ENCODE measurements around the gene TUT4.

TUT4 gene

DNA sequence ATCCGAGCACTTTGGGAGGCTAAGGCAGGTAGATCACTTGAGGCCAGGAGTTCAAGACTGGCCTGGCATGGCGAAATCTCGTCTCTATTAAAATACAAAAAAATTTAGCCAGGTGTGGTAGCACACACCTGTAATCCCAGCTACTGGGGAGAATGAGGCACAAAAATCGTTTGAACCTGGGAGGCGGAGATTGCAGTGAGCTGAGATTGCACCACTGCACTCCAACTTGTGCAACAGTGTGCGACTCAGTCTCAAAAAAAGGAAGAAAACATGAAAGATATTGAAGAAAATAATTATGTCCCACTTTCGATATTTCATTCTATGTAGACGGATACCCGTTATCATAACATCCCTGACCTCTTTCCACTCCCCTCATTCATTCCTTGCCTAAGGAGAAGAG, 19.2 kb downstream of the TUT4 start:
- no peak for DNase-seq (ENCODE audit: low spot score)

DNA sequence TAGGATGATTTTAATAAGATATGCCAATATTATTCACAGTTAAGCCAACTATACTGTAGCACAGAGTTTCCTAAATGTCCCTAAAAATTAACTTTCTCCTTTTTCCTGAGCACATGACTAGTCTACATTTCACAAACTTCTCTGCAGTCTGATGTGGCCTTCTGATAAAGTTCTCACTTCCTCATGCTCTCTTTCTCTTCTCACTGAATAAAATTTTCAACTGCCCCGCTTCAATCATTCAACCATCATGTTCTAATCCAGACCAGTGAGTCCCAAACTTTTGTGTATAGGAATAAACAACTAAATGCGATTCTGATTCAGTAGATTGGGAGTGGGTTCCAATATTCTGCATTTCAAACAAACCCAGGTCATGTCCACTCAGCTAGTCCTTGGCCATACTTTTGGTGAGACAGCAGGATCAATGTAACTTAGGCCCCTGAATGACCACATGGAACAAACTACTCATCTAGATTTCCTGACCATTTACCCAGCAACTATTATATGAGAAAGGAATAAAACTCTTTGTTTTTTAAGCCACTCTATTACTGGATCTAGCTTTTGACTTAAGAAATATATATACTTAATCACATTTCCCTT, 20.1 kb downstream of the TUT4 start:
- no peak for DNase-seq (ENCODE audit: low spot score)

DNA sequence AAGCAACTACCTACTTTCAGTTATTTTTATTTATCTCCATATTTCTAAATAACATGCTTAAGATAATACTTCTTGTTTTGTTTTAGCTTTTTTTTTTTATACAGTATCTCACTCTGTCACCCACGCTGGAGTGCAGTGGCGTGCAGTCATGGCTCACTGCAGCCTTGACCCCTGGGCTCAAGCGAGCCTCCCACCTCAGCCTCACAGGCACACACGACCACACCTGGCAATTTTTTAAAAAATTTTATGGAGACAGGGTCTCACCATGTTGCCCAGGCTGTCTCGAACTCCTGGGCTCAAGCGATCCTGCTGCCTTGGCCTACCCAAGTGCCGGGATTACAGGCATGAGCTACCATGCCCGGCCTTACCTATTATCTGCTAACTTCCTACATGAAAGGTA, 20.6 kb downstream of the TUT4 start:
- no peak for DNase-seq (ENCODE audit: low spot score)

DNA sequence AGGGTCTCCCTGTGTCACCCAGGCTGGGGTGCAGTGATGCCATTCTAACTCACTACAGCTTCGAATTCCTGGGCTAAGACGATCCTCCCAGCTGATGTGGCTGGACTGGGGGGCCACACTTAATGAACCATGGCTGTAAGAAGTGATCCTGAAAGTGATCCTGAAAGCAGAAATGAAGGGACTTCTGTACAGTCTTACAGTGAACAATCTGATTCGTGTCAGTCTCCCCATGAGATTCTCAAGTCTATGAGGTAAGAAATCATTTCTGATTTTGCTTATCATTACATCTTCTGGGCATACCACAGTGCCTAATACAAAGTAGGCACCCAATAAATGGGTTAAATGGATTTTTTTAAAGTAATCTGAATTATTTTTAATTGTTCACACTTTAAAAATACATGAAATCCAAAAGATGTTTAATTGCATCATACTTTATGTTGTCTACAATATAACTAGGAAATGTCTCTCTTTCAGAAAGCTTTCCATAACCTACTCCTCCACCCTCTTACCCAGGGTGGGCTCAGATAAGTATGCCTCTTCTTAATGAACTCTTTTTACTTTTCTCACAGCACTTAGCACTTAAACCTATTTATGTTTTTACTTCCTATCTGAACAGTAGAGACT, 21.5 kb downstream of the TUT4 start:
- DNase-seq (ENCODE audit: low spot score): no peak

DNA sequence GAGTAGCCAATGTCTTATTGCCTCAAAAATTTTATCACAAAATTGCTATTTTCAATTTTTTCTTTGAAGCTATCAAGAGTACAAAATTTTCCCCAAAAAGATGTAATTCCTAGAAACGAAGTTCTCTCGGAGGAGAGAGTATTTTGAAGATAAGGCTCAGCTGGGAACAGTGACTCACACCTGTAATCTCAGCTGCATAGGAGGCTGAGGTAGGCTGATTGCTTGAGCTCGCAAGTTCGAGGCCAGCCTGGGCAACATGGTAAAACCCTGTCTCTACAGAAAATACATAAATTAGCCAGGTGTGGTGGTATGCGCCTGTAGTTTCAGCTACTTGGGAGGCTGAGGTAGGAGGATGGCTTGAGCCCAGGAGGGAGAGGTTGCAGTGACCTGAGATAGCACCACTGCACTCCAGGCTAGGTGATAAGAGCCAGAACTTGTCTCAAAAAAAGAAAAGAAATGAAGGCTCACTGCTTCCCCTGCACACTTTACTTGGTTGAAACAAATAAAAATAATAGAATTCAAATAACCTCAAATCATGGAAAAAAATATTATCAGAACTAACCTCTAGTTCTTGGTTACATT, 22.2 kb downstream of the TUT4 start:
- no peak for DNase-seq (ENCODE audit: low spot score)

DNA sequence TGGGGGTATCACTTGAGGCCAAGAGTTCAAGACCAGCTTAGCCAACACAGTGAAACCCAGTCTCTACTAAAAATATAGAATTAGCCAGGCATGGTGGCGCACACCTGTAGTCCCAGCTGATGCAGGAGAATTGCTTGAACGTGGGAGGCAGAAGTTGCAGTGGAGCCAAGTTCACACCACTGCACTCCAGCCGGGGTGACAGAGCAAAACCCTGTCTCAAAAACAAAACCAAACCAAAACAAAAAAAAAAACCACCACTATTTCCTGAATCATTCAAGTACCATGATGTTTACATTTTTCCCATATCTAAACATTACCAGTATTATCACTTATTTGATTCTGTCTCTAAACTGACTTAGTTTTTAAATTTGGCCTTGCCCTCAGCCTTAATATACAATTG, 29.5 kb downstream of the TUT4 start:
- DNase-seq (ENCODE audit: low spot score): no peak

DNA sequence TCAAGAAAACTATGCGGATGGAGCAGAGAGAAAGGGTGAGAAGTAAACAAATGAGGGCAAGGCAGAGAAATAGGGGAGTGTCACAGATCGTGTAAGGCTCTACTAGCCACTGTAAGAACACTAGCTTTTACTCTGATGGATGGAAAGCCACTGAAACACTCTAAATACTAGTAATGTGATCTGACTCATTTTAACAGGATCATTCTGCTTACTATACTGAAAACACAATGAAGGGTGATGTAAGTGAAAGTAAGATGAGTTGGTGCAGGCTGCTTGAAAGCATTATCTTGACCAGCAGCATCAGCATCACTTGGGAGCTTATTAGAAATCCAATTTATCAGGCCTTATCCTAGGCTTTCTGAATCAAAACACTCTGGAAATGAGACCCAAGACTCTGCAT, 32.7 kb downstream of the TUT4 start:
- DNase-seq (ENCODE audit: low spot score): no peak

DNA sequence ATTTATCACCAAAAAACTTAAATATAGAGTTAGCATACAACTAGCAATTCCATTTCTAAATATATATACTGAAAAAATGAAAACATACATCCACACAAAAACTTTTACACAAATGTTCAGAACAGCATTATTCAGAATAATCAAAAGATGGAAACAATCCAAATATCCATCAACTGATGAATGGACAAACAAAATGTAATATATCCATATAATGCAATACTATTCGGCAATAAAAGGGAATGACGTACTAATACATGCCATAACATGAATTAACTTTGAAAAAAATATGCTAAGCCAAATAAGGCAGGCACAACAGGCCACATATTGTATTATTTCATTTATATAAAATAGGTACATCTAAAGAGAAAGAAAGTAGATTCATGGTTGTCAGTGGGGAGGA, 33.9 kb downstream of the TUT4 start:
- DNase-seq (ENCODE audit: low spot score): no peak

DNA sequence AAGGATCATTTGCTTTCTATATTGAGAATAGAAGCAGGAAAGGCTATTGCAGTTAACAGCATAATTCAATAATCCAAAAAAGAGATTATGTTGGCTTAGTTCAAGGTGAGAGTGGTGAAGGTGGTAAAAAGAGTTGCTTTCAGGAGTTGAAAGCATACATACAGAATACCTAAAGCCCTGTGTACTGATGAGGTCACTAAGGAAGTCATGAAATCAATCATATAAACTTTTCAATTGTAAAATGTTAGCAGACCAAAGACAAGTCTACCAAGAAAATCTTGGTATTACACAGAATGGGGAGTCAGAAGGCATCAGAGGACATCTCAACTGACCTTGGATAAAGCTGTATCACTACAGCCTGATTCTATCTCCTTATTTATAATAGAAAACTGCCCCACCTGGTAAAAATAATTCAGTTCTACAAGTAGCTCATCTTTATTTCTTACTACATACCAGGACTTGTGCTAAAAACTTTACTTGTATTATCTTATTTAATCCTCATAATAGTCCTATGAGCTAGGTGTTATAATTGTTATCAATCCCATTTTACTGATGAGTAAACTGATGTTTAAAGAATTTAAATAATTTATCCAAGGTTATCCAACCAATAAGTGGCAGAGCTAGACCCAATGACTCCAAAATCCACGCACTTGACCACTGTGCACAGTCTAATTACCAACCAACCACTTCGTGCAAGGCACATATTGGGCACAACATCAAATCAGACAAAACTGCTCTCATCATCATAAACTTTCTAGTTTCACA, 40.9 kb downstream of the TUT4 start:
- no peak for DNase-seq (ENCODE audit: low spot score)

DNA sequence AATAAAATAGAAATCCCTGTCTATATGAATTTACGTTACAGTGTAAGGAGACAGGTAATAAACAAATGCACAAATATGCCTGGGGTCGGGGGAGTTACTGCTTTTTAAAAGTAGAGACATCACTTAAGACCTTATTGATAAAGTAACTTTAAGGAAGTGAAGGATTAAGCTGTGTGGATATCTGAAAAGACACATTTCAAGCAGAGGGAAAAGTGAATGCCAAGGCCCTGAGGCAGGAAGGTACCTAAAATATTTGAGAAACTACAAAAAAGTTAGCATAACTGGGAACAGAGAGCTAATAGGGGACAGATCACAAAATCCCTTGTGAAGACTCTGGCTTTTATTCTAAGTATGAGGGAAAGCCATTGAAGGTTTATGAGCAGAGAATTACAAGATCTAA, 41.5 kb downstream of the TUT4 start:
- no peak for DNase-seq (ENCODE audit: low spot score)

DNA sequence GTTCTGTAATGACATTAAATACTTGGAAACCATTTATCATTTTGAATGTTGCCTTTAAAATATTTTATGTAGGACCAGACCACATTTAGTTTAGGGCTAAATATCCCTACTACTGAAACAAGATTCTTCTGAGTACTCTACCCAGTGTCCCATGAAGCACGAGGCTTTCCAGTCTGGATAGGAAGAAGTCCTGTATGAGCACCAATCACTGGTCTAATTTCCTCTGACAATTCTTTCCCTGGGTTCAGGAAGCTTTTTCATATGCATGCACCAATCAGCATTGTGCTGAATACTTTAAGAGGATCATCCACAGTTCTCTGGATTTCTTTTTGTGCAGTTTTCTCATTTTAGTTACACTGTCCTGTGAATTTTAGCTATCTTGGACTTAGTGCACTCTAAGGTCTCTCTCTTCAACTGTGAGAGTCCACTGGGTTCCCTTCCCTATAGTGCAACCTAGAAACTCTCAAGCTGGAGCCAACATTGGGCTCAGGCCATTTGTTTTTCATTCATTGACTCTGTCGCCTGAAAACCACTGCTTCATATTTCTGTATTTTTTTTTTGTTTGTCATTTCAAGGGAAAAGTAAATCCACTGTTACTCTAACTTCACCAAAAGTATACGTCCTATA, 45.9 kb downstream of the TUT4 start:
- no peak for DNase-seq (ENCODE audit: low spot score)

DNA sequence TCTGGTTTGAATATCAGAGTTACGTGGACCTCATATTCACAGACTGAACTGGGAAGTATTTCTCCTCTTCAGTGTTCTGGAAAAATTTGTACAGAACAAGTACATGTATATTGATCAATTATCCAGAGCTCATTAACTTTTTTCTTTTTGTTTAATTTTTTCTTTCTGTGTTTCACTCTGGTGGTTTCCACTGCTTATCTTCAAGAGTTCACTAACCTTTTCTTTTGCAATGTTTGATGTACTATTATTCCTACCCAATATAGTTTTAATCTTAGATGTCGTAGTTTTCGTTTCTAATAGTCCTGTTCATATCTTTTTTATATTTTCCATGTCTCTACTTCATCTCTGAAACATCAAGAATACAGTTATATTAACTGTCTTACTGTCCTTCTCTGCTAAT, 46.5 kb downstream of the TUT4 start:
- no peak for DNase-seq (ENCODE audit: low spot score)

DNA sequence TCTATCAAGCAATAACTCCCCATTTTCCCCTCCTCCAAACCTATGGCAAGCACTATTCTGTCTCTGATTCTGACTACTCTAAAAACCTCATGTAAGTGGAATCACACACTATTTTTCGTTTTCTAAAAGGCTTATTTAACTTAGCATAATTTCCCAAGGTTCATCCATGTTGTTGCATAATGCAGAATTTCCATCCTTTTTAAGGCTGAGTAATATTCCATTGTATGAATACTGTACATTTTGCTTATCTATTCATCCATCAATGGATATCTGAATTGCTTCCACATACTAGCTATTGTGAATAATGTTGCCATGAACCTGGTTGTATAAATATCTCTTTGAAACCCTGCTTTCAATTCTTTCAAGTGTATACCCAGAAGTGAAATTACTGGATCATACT, 48.2 kb downstream of the TUT4 start:
- DNase-seq (ENCODE audit: low spot score): no peak

DNA sequence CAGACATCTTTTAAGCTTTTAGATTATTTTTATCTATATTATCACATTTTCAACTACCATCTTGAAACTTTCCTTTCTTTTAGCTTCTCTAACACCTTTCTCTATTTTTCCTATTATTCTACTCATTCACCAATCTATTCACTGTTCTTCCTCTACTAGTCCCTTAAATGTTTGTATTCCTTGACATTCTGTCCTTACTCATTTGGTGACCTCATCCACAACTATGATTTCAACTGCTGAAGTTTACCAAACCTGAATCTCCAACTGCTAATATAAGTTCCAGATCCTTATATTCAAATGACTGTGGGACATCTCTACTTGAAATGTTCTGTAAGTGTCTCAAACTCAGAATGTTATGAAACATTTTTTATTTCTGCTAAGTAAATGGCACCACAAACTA, 49.2 kb downstream of the TUT4 start:
- no peak for DNase-seq (ENCODE audit: low spot score)

DNA sequence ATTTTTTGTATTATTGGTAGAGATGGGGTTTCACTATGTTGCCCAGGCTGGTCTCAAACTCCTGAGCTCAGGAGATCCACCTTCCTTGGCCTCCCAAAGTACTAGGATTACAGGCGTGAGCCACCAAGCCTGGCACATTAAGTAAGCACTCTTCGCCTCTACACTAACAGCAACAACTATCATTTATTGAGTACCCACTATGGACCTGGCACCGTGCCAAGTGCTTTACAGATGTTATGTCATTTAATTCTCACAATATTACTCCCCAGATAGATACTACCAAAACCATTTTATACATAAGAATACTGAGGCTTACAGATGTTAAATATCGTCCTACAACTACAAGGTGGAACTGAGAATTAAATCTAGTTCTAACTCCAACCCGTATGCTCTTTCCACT, 50.1 kb downstream of the TUT4 start:
- no peak for DNase-seq (ENCODE audit: low spot score)

DNA sequence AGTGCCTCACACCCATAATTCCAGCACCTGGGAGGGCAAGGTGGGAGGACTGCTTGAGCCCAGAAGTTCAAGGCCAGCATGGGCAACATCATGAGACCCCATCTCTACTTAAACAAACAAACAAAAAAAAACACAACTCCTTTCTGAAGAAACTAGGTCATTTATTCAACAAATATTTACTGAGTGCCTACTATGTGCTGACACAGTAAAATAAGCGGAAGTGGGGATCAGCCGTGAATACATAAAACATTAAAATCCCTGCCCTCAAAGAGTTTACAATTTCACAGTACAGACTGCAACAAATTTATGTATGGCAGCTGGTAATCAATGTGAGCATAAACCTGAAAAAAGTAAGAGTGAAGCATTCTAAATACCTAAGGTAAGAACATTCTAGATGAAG, 65.3 kb downstream of the TUT4 start:
- DNase-seq (ENCODE audit: low spot score): no peak

DNA sequence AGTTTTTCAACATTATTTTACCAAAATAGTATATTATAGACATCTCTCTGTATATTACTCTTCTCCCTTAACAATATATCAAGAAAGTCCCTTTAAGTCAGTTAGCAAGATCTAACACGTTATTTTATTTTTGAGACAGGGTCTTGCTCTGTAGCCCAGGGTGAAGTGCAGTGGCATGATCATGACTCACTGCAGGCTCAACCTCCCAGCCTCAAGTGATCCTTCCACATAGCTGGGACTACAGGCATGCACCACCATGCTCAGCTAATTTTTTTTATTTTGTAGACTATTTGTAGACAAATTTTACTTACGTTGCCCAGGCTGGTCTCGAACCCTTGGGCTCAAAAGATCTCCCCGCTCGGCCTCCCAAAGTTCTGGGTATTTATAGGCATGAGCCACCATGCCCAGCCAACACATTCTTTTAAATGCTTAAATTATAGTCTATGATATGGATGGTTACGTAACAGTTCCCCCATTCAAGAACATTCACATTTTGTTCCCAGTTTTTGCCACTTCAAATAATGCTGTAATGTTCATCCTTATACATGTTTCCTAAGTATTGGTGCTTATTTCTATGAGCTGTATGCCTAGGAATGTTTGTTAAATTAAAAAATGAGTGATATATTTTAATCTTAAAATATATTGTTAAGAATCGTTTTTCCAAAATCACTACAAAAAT, 70.4 kb downstream of the TUT4 start:
- DNase-seq (ENCODE audit: low spot score): no peak

DNA sequence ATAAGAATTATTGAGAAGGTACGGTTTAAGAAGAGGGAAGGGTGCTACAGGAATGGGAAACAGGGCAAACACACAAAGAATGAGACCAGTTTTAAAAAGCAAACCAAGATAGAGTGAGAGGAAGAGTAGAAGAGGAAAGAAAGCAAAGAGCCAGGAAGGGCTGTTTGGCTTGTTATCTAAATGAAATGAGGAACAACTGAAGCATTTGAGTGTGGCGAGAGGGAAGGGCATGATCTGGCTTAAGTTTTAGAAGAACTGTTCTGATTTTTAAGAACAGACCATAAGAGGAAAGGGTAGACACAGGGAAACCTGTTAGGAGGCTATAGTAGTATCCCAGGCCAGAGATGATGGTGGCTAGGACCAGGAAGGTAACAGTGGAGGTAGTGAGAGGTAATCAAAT, 73.8 kb downstream of the TUT4 start:
- DNase-seq (ENCODE audit: low spot score): no peak

DNA sequence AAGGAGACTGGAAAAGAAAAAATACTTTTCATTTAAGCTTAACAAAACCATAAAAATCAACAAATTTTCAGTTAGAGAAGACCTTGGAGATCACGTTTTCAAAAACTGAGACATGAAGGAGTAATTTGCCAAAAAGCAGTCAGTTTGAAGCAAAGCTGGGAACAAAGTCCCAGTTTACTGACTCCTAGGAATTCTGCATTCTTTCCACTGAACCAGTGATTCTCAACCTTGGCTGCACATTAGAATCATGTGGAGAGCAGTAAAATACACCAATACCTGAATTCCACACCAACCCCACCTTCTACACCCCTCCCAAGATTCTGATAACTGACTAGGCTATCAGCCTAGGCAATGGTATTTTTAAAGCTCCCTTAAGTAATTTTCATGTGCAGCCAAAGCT, 75.0 kb downstream of the TUT4 start:
- no peak for DNase-seq (ENCODE audit: low spot score)

DNA sequence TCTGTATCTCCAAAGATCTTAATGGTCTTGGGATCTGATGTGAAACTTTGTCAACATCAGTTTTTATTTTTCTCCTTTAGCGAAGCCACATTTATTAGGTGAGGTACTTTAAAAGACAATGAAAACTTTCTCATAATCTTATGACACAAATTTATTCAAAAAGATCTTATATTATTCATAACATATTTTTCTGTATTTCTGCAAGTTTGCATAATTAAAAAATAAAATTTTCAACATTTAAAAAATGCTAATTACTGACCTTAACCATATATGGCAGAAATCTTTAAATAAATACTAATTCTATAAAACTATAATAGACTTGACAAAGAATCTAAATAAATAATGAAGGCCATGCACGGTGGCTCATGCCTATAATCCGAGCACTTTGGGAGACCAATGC, 75.9 kb downstream of the TUT4 start:
- DNase-seq (ENCODE audit: low spot score): no peak

DNA sequence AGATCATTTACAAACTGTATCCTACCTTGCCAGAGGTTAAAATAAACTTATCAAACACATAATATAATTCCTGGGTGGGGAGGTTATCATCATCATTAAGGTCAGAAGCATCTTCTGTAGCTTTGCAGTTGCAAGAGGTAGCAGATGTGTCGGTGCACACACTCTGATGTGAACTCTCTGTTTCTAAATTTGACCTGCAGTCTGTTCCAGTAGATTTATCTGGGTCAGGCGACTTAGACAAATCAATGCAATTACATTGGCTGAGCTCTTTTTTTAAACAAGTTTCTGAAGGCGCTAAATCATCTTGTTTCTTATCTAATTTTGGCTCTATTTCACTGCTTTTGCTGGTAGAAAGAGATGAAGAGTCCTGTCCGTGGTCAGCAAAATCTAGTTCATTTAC, 78.1 kb downstream of the TUT4 start:
- DNase-seq (ENCODE audit: low spot score): no peak

DNA sequence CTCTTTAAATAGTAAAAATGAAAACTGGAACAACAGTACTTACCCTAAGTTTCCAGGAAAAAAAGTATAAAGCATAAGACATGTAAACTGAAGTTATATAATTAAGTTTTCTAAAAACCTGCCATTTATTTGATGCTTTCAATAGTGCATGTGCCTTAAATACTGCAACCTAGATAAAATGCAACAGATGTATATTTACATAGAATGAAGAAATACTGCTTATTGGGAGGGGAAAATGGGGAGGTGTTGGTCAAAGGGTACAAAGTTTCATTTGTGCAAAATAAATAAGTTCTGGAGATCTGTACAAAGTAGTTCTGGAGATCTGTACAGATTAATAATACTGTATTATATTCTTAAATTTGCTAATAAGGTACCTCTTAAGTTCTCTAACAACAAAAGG, 79.9 kb downstream of the TUT4 start:
- no peak for DNase-seq (ENCODE audit: low spot score)

All from iPS-NIHi11 (cell line).